Gastrocnemius medialis (tissue), 4 donors: ENCODE results near the gene ARID1B.

Source experiments
- POLR2A ChIP-seq, 2 donors: fragments of 450-650 bp; IDR thresholded peaks; one replicate each; pipeline ENCODE4 v1.6.1; 2017; ENCODE audit warnings: antibody characterized with exemption in 2 of 2, mild to moderate bottlenecking in 2 of 2, moderate library complexity in 2 of 2
- TF ChIP-seq, protein P1 (sequence below), 5 experiments: fragments of 450-650 bp in 3 of 5; fragments of 200-600 bp in 2 of 5; sonication (generic) in 2 of 5; IDR thresholded peaks in 4 of 5; conservative IDR thresholded peaks in 1 of 5; 1 replicate in 4 of 5; 2 replicates in 1 of 5; pipeline ENCODE4 v1.5.1; 2016 to 2019; ENCODE audit warnings: antibody characterized with exemption in 5 of 5, mild to moderate bottlenecking in 3 of 5, moderate library complexity in 3 of 5

- TF ChIP-seq, protein P1, sequence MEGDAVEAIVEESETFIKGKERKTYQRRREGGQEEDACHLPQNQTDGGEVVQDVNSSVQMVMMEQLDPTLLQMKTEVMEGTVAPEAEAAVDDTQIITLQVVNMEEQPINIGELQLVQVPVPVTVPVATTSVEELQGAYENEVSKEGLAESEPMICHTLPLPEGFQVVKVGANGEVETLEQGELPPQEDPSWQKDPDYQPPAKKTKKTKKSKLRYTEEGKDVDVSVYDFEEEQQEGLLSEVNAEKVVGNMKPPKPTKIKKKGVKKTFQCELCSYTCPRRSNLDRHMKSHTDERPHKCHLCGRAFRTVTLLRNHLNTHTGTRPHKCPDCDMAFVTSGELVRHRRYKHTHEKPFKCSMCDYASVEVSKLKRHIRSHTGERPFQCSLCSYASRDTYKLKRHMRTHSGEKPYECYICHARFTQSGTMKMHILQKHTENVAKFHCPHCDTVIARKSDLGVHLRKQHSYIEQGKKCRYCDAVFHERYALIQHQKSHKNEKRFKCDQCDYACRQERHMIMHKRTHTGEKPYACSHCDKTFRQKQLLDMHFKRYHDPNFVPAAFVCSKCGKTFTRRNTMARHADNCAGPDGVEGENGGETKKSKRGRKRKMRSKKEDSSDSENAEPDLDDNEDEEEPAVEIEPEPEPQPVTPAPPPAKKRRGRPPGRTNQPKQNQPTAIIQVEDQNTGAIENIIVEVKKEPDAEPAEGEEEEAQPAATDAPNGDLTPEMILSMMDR (IDR thresholded peaks at IDR 0.05 in 4 of 5, conservative IDR thresholded peaks at IDR 0.05 in 1 of 5), result no peak
- TF ChIP-seq POLR2A (IDR thresholded peaks at IDR 0.05), result no peak
These were observed 410.3 kb downstream of the ARID1B start for GRCh38 chr6:157187182-157188083.
